Nephron progenitor cell (in vitro differentiated cells): Measurements from ENCODE around the gene CISH.

ENCODE experiments used
- DNase-seq: peaks from one replicate; pipeline ENCODE4 v3.0.0; 2021
- H3K27ac Mint-ChIP-seq: 2 replicates; pipeline ENCODE4 v1.8.0; 2021; ENCODE audit warnings: mild to moderate bottlenecking, moderate library complexity, mixed read lengths
- H3K27me3 Mint-ChIP-seq: 2 replicates; pipeline ENCODE4 v1.8.0; 2021; ENCODE audit warnings: mild to moderate bottlenecking, low read depth, mixed read lengths; ENCODE audit not compliant: poor library complexity
- H3K36me3 Mint-ChIP-seq: 2 replicates; pipeline ENCODE4 v1.8.0; 2021; ENCODE audit warnings: low read depth, mixed read lengths
- H3K4me1 Mint-ChIP-seq: 2 replicates; pipeline ENCODE4 v1.8.0; 2021; ENCODE audit warnings: mixed read lengths
- H3K4me3 Mint-ChIP-seq: 2 replicates; pipeline ENCODE4 v1.8.0; 2021; ENCODE audit warnings: mild to moderate bottlenecking, moderate library complexity, mixed read lengths
- H3K9me3 Mint-ChIP-seq: 2 replicates; pipeline ENCODE4 v1.8.0; 2021; ENCODE audit warnings: mild to moderate bottlenecking, moderate library complexity, mixed read lengths
- TF ChIP-seq, protein P1 (sequence below): fragments of 200-600 bp; sonication (generic); IDR thresholded peaks from 2 replicates; pipeline ENCODE4 v1.5.0; 2021; ENCODE audit warnings: antibody characterized with exemption

The CISH gene

DNA sequence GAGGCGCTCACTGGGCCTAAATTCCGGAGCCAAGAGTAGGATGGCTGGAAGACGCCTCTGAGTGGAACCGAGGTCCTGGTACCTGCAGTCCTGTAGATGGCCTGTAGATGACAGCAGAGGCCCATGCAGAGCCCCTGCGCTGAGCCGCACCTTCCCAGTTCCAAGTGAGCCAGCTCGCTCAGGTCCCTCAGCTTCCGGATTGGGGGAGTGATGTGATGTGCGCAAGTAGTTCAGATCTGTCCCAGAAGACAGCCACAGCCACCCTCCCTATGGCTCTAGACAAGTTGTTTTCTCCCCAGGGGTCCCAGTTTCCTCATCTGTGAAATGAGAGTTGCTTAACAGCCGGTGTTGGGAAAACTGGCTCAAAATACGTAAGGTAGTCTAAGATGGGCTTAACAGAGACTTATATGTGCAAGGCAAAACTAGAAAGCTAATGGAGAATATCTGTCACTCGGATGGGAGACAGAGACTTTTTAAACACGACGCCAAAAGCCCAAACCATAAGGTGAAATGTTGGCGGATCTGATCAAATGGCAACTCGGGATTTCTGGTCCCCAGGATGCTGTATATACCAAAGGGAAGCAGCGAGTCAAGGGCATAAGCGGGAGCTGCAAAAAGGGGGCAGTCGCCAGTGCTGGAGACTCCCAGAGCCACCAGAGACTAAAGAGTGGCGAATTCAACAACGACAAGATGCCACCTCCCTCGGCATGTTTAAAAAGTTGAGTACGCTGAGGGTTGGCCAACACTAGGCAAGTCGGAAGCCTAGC lies 4.6 kb upstream of the CISH start:
- Mint-ChIP-seq H3K4me1 (peaks cover 41% of the 10 kb centered on the region), H3K27ac (peak overlapping the region; percentile 88), H3K36me3 (no peaks in the 10 kb centered on the region), H3K27me3 (peaks cover 27% of the 10 kb centered on the region), H3K9me3 (no peaks in the 10 kb centered on the region), H3K4me3 (peak overlapping the region; percentile 81)
- TF ChIP-seq, protein P1, sequence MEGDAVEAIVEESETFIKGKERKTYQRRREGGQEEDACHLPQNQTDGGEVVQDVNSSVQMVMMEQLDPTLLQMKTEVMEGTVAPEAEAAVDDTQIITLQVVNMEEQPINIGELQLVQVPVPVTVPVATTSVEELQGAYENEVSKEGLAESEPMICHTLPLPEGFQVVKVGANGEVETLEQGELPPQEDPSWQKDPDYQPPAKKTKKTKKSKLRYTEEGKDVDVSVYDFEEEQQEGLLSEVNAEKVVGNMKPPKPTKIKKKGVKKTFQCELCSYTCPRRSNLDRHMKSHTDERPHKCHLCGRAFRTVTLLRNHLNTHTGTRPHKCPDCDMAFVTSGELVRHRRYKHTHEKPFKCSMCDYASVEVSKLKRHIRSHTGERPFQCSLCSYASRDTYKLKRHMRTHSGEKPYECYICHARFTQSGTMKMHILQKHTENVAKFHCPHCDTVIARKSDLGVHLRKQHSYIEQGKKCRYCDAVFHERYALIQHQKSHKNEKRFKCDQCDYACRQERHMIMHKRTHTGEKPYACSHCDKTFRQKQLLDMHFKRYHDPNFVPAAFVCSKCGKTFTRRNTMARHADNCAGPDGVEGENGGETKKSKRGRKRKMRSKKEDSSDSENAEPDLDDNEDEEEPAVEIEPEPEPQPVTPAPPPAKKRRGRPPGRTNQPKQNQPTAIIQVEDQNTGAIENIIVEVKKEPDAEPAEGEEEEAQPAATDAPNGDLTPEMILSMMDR: peak; percentile 99
- peak; percentile 86 for DNase-seq

DNA sequence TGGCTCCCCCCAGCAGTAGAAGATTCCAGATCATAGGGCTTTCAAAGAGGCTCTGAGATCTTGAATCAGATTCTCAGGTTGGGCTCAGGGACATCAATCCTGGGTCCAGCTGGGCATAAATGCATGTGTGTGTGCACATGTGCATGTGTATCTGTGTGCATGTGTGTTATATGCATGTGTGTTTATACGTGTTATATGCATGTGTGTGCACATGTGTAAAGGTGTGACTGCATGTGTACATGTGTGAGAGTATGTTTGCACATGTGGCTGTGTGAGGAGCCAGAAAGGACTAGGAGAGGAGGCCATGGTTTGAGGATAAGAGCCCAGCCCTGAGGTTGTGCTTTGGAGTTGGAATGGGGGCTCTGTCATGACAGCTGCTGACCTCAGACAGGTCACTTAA lies 3.6 kb upstream of the CISH start:
- TF ChIP-seq, protein P1: no peak
- H3K36me3 Mint-ChIP-seq: no peaks in the 10 kb centered on the region
- peaks cover 45% of the 10 kb centered on the region for H3K4me1 Mint-ChIP-seq
- H3K4me3 Mint-ChIP-seq: no peak overlapping the region
- no peak for DNase-seq
- peaks cover 27% of the 10 kb centered on the region for H3K27me3 Mint-ChIP-seq
- no peak overlapping the region for H3K27ac Mint-ChIP-seq
- no peaks in the 10 kb centered on the region for H3K9me3 Mint-ChIP-seq

DNA sequence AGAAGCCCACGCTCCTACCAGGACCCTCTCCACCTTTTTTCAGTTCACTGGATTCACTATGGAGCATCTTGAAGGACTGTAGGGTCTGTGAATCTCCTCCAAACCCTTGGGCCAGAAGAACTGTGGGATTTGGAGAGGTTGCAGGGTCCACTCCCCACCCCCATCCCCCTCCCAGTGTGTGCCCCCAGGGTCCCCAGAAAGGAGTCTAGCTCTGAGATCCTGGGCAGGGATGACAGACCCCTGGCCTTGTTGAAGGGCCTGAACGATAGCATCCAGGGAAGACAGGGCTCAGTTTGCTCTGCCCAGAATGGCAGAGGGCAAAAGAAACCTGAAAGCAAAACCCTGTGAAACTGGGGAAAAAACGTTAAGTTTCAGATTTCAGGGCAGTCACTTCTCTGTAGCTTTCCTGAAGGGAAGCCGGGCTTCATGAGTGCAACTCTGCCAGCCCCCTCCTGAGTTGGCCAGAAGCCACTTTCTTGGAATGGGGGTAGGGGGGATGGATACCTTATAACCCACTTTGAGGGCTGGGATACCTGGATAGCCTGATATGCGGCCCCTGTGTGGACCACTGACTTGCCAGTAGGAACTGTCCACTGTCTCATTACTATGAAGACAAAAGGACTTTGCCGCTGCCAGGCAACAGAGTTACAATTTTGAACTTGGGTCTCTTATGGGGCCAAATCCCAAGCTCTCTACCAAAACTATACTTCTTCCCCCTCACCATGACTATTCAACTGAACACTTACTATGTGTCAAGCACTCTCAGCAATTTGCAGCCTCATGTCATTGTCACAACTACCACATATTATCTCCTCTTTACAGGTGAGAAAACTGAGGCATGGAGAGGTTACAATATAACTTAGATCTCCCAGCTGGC lies 1.6 kb upstream of the CISH start:
- H3K9me3 Mint-ChIP-seq: no peaks in the 10 kb centered on the region
- H3K27ac Mint-ChIP-seq: no peak overlapping the region
- peaks cover 36% of the 10 kb centered on the region for H3K27me3 Mint-ChIP-seq
- H3K4me1 Mint-ChIP-seq: peaks cover 55% of the 10 kb centered on the region
- peak overlapping the region; percentile 85 for H3K4me3 Mint-ChIP-seq
- TF ChIP-seq, protein P1: no peak
- H3K36me3 Mint-ChIP-seq: no peaks in the 10 kb centered on the region
- DNase-seq: no peak

DNA sequence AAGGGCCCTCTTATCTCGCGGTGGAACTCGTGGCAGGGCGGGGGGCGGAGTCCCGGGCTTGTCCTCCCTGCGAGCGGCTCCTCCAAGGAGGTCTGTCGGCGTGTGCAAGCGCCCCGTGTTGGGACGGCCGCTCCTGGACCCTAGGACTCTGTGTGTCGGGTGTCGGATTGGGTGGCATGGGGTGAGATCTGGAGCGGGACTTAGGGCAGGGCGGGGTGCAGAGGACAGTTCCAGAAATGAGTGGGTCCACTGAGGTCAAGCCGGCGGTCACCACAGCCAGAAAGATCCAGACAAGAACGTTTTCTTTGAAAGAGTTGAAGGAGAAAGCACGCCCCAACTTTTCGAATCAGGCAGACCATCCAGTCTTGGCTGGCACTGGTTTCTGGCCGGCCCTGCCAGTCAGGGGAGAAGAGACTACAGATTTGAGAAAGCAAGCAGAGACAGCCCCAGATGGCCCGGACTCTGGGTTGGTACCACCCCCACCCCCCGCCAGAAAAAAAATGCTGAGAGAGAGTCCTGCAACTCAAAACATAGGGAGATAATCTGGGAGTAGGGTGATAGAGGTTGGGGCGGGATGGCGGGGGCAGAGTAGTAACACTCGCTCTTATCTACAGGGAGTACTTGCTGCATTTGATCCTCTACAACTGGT lies 784 bp upstream of the CISH start:
- Mint-ChIP-seq H3K27me3 (peaks cover 36% of the 10 kb centered on the region), H3K4me3 (peak overlapping the region; percentile 85), H3K4me1 (peaks cover 55% of the 10 kb centered on the region), H3K36me3 (no peaks in the 10 kb centered on the region), H3K9me3 (no peaks in the 10 kb centered on the region), H3K27ac (peak overlapping the region; percentile 69)
- TF ChIP-seq, protein P1: no peak
- DNase-seq: no peak

DNA sequence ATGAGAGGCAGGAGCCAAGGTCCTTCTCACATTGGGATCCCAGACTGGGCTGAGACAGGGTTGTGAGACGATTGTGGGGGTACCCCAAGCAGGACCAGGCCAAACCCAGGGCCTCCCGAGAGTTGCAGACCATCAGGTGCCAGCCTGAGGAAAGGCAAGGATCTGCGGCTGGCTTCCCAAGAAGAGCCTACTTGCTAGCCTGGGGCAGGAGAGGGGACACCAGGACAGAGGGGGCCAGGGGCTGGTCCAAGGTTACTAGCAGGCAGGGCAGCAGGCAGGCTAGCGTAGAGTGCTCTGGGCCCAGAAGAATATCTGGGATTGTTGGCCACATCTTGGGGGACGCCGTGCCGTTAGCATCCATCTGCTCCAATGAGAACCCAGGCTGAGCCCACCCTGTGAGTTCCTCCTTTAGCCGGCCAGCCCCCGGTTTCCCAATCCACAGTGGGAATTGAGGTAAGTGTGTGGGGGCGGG lies 546 bp downstream of the CISH start:
- Mint-ChIP-seq H3K27ac (peak overlapping the region; percentile 64), H3K36me3 (no peaks in the 10 kb centered on the region), H3K4me3 (peak overlapping the region; percentile 85), H3K9me3 (no peaks in the 10 kb centered on the region), H3K4me1 (peaks cover 49% of the 10 kb centered on the region), H3K27me3 (peaks cover 33% of the 10 kb centered on the region)
- DNase-seq: no peak
- TF ChIP-seq, protein P1: no peak
